NCI-H2029 treated with DMSO at 0.1 percent for 48 hours (cell line): ENCODE measurements around the gene ATP8B2.

Source experiments
- DNase-seq: peaks from one replicate; lab custom pipeline; 2025; lab: John Stamatoyannopoulos, UW

The ATP8B2 gene

DNA sequence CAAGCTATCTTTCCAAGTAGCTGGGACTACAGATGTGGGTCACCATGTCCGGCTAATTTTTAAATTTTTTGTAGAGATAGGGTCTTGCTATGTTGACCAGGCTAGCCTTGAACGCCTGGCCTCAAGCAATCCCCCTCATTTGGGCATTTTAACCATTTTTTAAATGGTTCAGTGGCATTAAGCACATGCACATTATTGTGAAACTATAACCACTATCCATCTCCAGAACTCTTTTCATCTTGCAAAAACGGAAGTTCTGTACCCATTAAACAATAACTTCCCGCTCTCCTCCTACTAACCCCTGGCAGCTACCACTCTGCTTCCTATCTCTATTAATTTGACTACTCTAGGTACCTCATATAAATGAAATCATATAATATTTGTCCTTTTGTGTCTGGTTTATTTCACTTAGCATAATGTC lies 75.1 kb downstream of the ATP8B2 start:
- DNase-seq, result no peak
